AG10803 (cell line): ENCODE results near the gene RECQL5.

ENCODE experiments used
- DNase-seq: peaks from one replicate; pipeline ENCODE4 v3.0.0; 2010; ENCODE audit warnings: low read depth
- H3K4me3 ChIP-seq: 2 replicates; pipeline ENCODE4 v1.5.1; 2011; ENCODE audit warnings: mild to moderate bottlenecking, low read length, control low read depth
- TF ChIP-seq, protein P1 (sequence below): conservative IDR thresholded peaks from 2 replicates; pipeline ENCODE4 v1.5.1; 2011; ENCODE audit warnings: mild to moderate bottlenecking, low read length, control low read depth, inconsistent platforms

The RECQL5 gene

DNA sequence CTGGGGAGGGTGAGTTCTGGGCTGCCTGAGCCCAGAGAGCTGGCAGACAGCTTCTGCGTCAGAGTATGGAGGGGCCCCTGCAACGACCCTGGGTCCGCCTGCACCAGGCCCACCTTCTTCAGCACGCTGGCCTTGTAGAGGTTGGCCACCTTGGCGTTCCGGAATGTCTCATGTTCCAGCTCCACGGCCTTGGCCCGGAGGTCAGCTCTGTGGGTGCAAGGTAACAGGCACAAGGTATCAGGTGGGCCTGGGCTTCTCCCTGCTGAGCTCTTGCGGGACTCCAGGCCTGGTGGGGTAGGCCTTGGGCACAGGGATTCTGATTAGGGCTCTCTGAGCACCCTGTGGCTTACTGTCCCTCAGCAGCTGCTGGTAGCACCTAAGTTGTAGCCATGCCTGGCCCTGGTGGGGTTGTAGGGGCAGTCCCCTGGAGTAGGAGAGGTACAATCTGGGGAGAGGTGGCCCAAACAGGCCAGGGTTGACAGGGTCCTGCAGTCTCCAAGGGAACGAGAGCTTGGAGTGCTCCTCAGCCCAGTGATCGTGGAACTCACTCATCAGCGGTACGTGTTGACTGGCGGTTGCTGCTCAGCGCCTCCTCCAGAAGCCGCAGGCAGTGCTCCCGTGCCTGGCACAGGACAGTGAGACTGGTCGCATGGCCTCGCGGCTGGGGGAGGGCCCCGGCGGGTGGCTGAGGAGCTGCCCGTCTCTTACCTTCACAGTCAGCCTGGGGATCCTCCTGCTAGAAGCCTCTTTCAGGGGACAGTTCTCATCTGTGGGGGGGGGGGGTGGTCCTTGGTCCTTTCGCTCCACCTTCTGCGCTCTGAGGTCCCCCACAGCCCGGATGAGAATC, 36.7 kb downstream of the RECQL5 start:
- no peak overlapping the region for H3K4me3 ChIP-seq
- no peak for DNase-seq
- TF ChIP-seq, protein P1, sequence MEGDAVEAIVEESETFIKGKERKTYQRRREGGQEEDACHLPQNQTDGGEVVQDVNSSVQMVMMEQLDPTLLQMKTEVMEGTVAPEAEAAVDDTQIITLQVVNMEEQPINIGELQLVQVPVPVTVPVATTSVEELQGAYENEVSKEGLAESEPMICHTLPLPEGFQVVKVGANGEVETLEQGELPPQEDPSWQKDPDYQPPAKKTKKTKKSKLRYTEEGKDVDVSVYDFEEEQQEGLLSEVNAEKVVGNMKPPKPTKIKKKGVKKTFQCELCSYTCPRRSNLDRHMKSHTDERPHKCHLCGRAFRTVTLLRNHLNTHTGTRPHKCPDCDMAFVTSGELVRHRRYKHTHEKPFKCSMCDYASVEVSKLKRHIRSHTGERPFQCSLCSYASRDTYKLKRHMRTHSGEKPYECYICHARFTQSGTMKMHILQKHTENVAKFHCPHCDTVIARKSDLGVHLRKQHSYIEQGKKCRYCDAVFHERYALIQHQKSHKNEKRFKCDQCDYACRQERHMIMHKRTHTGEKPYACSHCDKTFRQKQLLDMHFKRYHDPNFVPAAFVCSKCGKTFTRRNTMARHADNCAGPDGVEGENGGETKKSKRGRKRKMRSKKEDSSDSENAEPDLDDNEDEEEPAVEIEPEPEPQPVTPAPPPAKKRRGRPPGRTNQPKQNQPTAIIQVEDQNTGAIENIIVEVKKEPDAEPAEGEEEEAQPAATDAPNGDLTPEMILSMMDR = no peak

DNA sequence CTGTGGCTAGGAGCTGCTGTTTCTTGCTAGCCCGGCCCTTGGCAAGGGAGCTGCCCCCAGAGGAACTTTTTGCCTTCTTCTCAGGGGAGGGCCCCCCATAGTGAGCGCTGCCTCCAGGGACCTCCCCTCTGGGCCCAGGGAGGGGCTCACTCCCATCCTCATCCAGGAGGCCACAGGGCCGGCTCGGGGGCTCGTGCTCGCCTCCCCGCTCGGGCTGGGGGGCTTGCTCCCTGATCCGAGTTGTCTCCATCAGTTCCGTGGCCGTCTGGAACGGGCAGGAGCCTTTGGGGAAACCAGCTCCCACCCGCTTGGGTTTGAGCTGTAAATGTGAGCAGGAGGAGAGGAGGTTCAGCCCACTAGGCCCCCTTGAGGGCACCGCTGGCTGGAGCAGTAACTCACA, 37.8 kb downstream of the RECQL5 start:
- TF ChIP-seq, protein P1 = no peak
- DNase-seq = no peak
- H3K4me3 ChIP-seq = no peak overlapping the region

DNA sequence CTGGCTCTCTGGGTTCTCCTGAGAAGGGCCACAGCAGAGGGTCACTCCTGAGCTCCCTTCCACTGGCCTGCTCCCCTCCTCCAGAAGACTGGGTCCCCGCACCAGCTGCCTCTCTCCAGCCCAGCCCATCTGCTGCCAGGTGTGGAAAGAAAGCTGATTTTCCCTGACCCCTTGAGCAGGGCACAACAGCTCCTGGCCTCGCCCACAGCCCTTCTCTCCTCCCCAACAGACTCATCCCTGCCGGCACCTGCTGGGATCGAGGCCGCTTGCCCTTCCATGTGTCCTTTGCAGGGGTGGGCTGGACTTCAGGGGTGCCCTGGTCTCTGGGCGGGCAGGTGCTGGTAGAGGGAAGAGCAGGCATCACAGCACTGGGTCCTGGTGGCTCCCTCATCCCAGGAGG, 38.5 kb downstream of the RECQL5 start:
- TF ChIP-seq, protein P1 = no peak
- no peak overlapping the region for H3K4me3 ChIP-seq
- DNase-seq = no peak

DNA sequence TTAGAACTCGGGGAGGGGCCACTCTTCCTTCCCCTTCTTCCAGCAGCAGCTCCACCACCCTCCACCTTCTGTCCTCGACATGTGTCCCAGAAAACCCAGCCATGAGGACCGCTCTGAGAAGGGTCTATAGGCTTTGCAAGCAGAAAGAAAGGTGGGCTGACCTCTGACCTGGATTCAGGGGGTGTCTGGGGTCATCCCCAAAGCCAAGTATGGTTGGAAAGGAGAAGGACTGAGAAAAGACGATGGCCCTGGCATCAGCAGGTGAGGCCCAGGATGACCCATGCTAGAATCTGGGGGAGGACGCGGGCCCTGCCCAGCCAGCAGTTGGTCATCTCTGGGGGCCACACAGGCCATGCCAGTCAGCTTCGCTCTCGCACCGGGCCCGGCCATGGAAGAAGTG, 39.9 kb downstream of the RECQL5 start:
- TF ChIP-seq, protein P1 = no peak
- DNase-seq = no peak
- no peak overlapping the region for H3K4me3 ChIP-seq

DNA sequence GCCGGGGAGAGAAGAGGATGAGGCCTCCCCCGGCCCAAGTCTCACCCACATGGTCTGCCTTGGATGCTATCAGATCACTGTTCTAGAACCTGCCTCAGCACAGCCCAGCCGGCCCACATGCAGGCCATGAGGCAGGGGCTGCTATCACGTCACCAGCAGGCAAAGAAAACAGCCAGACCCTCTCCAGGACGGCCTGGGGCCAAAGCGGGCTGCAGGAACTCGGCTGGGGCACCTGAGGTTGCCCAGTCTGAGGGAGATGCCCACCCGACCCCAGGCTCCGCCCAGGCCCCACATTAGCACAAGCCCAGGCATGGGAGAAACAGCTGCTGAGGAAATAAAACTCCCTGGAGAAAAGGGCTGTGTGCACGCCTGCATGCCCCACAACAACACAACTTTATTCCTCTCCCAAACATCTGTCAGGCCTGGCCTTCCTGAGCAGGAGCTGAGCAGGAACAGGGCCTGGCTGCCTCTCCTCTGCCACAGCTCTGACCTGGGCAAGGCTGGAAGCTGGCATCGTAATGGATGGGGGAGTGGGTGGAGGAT, 40.4 kb downstream of the RECQL5 start:
- TF ChIP-seq, protein P1 = no peak
- no peak overlapping the region for H3K4me3 ChIP-seq

DNA sequence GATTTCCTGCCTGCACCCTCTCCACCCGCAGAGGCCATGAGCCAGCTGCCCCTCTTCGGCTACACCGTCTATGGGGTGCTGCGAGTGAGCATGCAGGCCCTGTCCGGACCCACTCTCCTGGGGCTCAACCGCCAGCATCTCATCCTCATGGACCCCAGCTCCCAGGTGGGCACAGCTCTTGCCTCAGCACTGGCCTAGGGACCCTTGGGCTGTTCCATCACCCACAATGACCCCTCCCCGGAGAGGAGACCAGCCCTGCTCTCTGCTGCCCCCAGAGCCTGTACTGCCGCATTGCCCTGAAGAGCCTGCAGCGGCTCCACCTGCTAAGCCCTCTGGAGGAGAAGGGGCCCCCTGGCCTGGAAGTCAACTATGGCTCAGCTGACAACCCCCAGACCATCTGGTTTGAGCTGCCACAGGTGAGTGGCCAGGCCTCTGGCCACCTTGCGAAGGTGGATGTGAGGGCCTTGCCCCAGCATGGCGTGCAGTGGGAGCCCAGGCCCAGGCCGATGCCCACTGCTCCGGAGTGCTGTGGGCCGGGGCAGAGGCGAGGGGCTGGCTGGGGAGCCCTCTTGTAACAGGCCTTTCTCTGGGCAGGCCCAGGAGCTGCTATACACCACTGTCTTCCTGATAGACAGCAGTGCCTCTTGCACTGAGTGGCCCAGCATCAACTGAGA, 41.0 kb downstream of the RECQL5 start:
- TF ChIP-seq, protein P1 = peak; percentile 61
- DNase-seq = no peak

More for the DNA sequence above, 40.4 kb downstream of the RECQL5 start:
- DNase-seq = no peak

More for the DNA sequence above, 41.0 kb downstream of the RECQL5 start:
- H3K4me3 ChIP-seq = no peak overlapping the region
